ENCODE measurements around the gene TMEM271.

Gene TMEM271

GRCh38 chr4:531721-532565 is 44.2 kb downstream of the TMEM271 start:
- DNase-seq = no peak

- DNase-seq = no peak
These were observed 45.0 kb downstream of the TMEM271 start for GRCh38 chr4:531076-531475.

GRCh38 chr4:530017-530781 is 45.9 kb downstream of the TMEM271 start:
- no peak for DNase-seq

GRCh38 chr4:529563-529962 is 46.5 kb downstream of the TMEM271 start:
- no peak for DNase-seq

GRCh38 chr4:528835-529234 is 47.3 kb downstream of the TMEM271 start:
- no peak for DNase-seq

GRCh38 chr4:528296-528695 is 47.8 kb downstream of the TMEM271 start:
- DNase-seq = no peak

- DNase-seq = no peak
These were observed 49.1 kb downstream of the TMEM271 start for GRCh38 chr4:526971-527460.

GRCh38 chr4:526189-526909 is 49.7 kb downstream of the TMEM271 start:
- DNase-seq = no peak

- no peak for DNase-seq
These were observed 50.4 kb downstream of the TMEM271 start for GRCh38 chr4:525660-526059.

GRCh38 chr4:524196-524595 is 51.9 kb downstream of the TMEM271 start:
- DNase-seq = no peak

Data from fibroblast of skin of right quadriceps (primary cell).